ENCODE measurements around the gene TUBG1. TPM values are rescaled to one million over a fixed set of nuclear protein-coding genes. Genes with fewer than 3 reads are reported as not detected.

Gene TUBG1
- total and polyA plus RNA-seq, 2 of the 4 experiments (the other 2 are of a cell fraction), result 38.9 to 94.5 TPM

- peaks cover 48% of the 10 kb centered on the region for H3K36me3 ChIP-seq (ENCODE audit: control insufficient read depth, insufficient read depth, low read length)
- WGBS, 2 experiments (ENCODE audit: extremely low coverage in 2 of 2, insufficient read length in 1 of 2), result 94% methylated on average over 7 of the region's 16 CpGs; no CpG with 5 or more reads in 1 of the 2 experiments
- dilution Hi-C loops (cut with HindIII; ENCODE audit: low sequenced_read_pairs, unreplicated experiment), result no loop called here
Measured at GRCh38 chr17:42565523-42566214, 43.8 kb upstream of the TUBG1 start.

More at GRCh38 chr17:42565523-42566214, 43.8 kb upstream of the TUBG1 start:
- H2BK5ac ChIP-seq (ENCODE audit: low read depth, low read length, poor library complexity, severe bottlenecking), result no peak overlapping the region
- TF ChIP-seq RCOR1 (IDR thresholded peaks at IDR 0.05; ENCODE audit: insufficient replicate concordance, low read length) (no peak), ELK1 (IDR thresholded peaks at IDR 0.05; ENCODE audit: borderline replicate concordance, low read depth, low read length) (no peak), NFE2L2 (IDR thresholded peaks at IDR 0.05; ENCODE audit: low read depth, low read length) (no peak), BHLHE40 (IDR thresholded peaks at IDR 0.05; ENCODE audit: low read depth, low read length) (no peak), MAFK (IDR thresholded peaks at IDR 0.05; ENCODE audit: low read depth, low read length) (no peak), CTCF (conservative IDR thresholded peaks at IDR 0.05; ENCODE audit: low read depth, low read length) (no peak), FOS (IDR thresholded peaks at IDR 0.05; ENCODE audit: low read depth, low read length) (no peak), CEBPB (IDR thresholded peaks at IDR 0.05; ENCODE audit: low read depth, low read length) (no peak), RFX5 (IDR thresholded peaks at IDR 0.05; ENCODE audit: low read depth, low read length) (no peak), SMC3 (IDR thresholded peaks at IDR 0.05; ENCODE audit: low read depth, low read length) (no peak), CHD1 (IDR thresholded peaks at IDR 0.05; ENCODE audit: low read depth, low read length) (no peak), MXI1 (IDR thresholded peaks at IDR 0.05; ENCODE audit: borderline replicate concordance, low read depth, low read length) (no peak), MAZ (IDR thresholded peaks at IDR 0.05; ENCODE audit: borderline replicate concordance, low read depth, low read length) (no peak), RAD21 (IDR thresholded peaks at IDR 0.05; ENCODE audit: low read length) (no peak), USF2 (IDR thresholded peaks at IDR 0.05; ENCODE audit: low read depth, low read length) (no peak), POLR2A (IDR thresholded peaks at IDR 0.05; ENCODE audit: low read depth, low read length) (no peak)
- no peak overlapping the region for H3K27ac ChIP-seq (ENCODE audit: insufficient read depth, low read length)
- H3K14ac ChIP-seq (replicated peaks; ENCODE audit: low read depth, low read length), result no peak overlapping the region
- H3K4me1 ChIP-seq (ENCODE audit: control insufficient read depth, insufficient read depth, low read length), result peaks cover 19% of the 10 kb centered on the region
- H2BK120ac ChIP-seq (ENCODE audit: low read depth, low read length), result no peak overlapping the region
- H2BK20ac ChIP-seq (ENCODE audit: low read depth, low read length), result no peak overlapping the region
- H3K23ac ChIP-seq (ENCODE audit: low read depth, low read length), result no peak overlapping the region
- no peak overlapping the region for H2AK5ac ChIP-seq (ENCODE audit: low read depth, low read length)
- no peaks in the 10 kb centered on the region for H3K27me3 ChIP-seq (ENCODE audit: control insufficient read depth, insufficient read depth, low read length)
- no peak overlapping the region for H3K4me2 ChIP-seq (ENCODE audit: low read depth, low read length)
- no TSS peak for BruUV-seq (replicated peaks)
- H3K9me1 ChIP-seq (ENCODE audit: insufficient read depth, low read length), result peaks cover 21% of the 10 kb centered on the region
- POLR2A ChIA-PET (ENCODE audit: unreplicated experiment), result no interaction called here
- CTCF ChIA-PET, result no interaction called here
- in situ Hi-C loops (cut with MboI; ENCODE audit: low sequenced_read_pairs), result no loop called here
- H3K4me3 ChIP-seq (ENCODE audit: insufficient read depth, low read depth, low read length), result no peak overlapping the region
- ATAC-seq (ENCODE audit: low read depth) (no peak), DNase-seq (no peak)
- no peak overlapping the region for H3K18ac ChIP-seq (ENCODE audit: low read depth, low read length)
- H2BK15ac ChIP-seq (ENCODE audit: low read depth, low read length), result no peak overlapping the region
- no peak overlapping the region for H3K9ac ChIP-seq (ENCODE audit: low read depth, low read length)
- H4K5ac ChIP-seq (ENCODE audit: low read depth, low read length), result peak overlapping the region; percentile 87; the same call in 1 of the 2 replicates
- H3K79me1 ChIP-seq (ENCODE audit: low read depth in 1 of 2, low read length in 2 of 2), result peaks cover 44 to 85% of the 10 kb centered on the region in 2 experiments
- peaks cover 8% of the 10 kb centered on the region; the same call in 1 of the 2 replicates for H4K20me1 ChIP-seq (ENCODE audit: insufficient read depth, low read length)
- no peaks in the 10 kb centered on the region for H3K9me3 ChIP-seq (ENCODE audit: control insufficient read depth, insufficient read depth, low read length)
- intact Hi-C loops (cut with micrococcal nuclease), result no loop called here
- no peak overlapping the region for H3K4ac ChIP-seq (ENCODE audit: low read depth, low read length)
- H4K91ac ChIP-seq (ENCODE audit: insufficient read depth, low read depth, low read length), result no peak overlapping the region
- H3K56ac ChIP-seq (ENCODE audit: extremely low read depth, insufficient read depth, low read length), result no peak overlapping the region
- H2AK9ac ChIP-seq (replicated peaks; ENCODE audit: low read depth, low read length, poor library complexity), result no peak overlapping the region
- peak overlapping the region in 1 of 2 experiments; percentile 96; a peak in 1 of 4 replicates for H4K8ac ChIP-seq (ENCODE audit: low read depth in 2 of 2, low read length in 2 of 2)
- H2AFZ ChIP-seq (replicated peaks; ENCODE audit: low read length, poor library complexity), result no peak overlapping the region
